HEK293 (cell line): ENCODE measurements around the gene C19orf47.

Experiments used
- EGR2 ChIP-seq: fragments of 450-650 bp; formaldehyde crosslinking; IDR thresholded peaks from 2 replicates; pipeline ENCODE4 v1.5.1; 2016; ENCODE audit warnings: low read depth, missing biosample characterization, missing genetic modification characterization
- GLI4 ChIP-seq: fragments of 450-650 bp; formaldehyde crosslinking; IDR thresholded peaks from 2 replicates; pipeline ENCODE4 v1.5.1; 2016; ENCODE audit warnings: missing biosample characterization, missing genetic modification characterization
- SETDB1 ChIP-seq: IDR thresholded peaks from one replicate; pipeline ENCODE4 v1.6.1; 2017; ENCODE audit warnings: mild to moderate bottlenecking, low read length, moderate library complexity, mixed read lengths; ENCODE audit not compliant: insufficient read length
- SP2 ChIP-seq: fragments of 450-650 bp; formaldehyde crosslinking; IDR thresholded peaks from 2 replicates; pipeline ENCODE4 v1.5.1; 2016; ENCODE audit warnings: missing biosample characterization, missing genetic modification characterization
- ZEB2 ChIP-seq: fragments of 450-650 bp; formaldehyde crosslinking; IDR thresholded peaks from 2 replicates; pipeline ENCODE4 v1.5.1; 2016; ENCODE audit warnings: missing biosample characterization, missing genetic modification characterization
- ZNF10 ChIP-seq: fragments of 450-650 bp; formaldehyde crosslinking; IDR thresholded peaks from 2 replicates; pipeline ENCODE4 v1.5.1; 2017; ENCODE audit warnings: missing biosample characterization, missing genetic modification characterization
- ZNF114 ChIP-seq: fragments of 450-650 bp; formaldehyde crosslinking; IDR thresholded peaks from 2 replicates; pipeline ENCODE4 v1.5.0; 2017; ENCODE audit warnings: missing biosample characterization, missing genetic modification characterization
- ZNF132 ChIP-seq: fragments of 450-650 bp; formaldehyde crosslinking; IDR thresholded peaks from 2 replicates; pipeline ENCODE4 v1.5.1; 2017; ENCODE audit warnings: missing biosample characterization, missing genetic modification characterization, borderline replicate concordance
- ZNF157 ChIP-seq: fragments of 450-650 bp; formaldehyde crosslinking; IDR thresholded peaks from 2 replicates; pipeline ENCODE4 v1.5.1; 2016; ENCODE audit warnings: missing biosample characterization, missing genetic modification characterization
- ZNF2 ChIP-seq: fragments of 450-650 bp; formaldehyde crosslinking; IDR thresholded peaks from 2 replicates; pipeline ENCODE4 v1.5.1; 2016; ENCODE audit warnings: missing biosample characterization, missing genetic modification characterization
- ZNF214 ChIP-seq: fragments of 450-650 bp; formaldehyde crosslinking; IDR thresholded peaks from 2 replicates; pipeline ENCODE4 v1.5.1; 2017; ENCODE audit warnings: missing biosample characterization, mild to moderate bottlenecking, missing genetic modification characterization, borderline replicate concordance
- ZNF248 ChIP-seq: fragments of 450-650 bp; formaldehyde crosslinking; IDR thresholded peaks from 2 replicates; pipeline ENCODE4 v1.5.1; 2017; ENCODE audit warnings: missing biosample characterization, missing genetic modification characterization
- ZNF391 ChIP-seq: fragments of 450-650 bp; formaldehyde crosslinking; IDR thresholded peaks from 2 replicates; pipeline ENCODE4 v1.5.1; 2016; ENCODE audit warnings: low read depth, missing biosample characterization, missing genetic modification characterization, borderline replicate concordance
- ZNF394 ChIP-seq: fragments of 450-650 bp; formaldehyde crosslinking; IDR thresholded peaks from 2 replicates; pipeline ENCODE4 v1.5.1; 2016; ENCODE audit warnings: missing biosample characterization, missing genetic modification characterization, mild to moderate bottlenecking, moderate library complexity, borderline replicate concordance
- ZNF561 ChIP-seq: fragments of 450-650 bp; IDR thresholded peaks from 2 replicates; pipeline ENCODE4 v1.5.1; 2018; ENCODE audit warnings: missing biosample characterization, missing genetic modification characterization, borderline replicate concordance
- ZNF585B ChIP-seq: fragments of 450-650 bp; formaldehyde crosslinking; IDR thresholded peaks from 2 replicates; pipeline ENCODE4 v1.5.1; 2016; ENCODE audit warnings: missing biosample characterization, missing genetic modification characterization
- ZNF785 ChIP-seq: fragments of 450-650 bp; formaldehyde crosslinking; IDR thresholded peaks from 2 replicates; pipeline ENCODE4 v1.5.1; 2016; ENCODE audit warnings: missing biosample characterization, missing genetic modification characterization
- ZNF837 ChIP-seq: fragments of 450-650 bp; formaldehyde crosslinking; IDR thresholded peaks from 2 replicates; pipeline ENCODE4 v1.5.1; 2016; ENCODE audit warnings: missing biosample characterization, missing genetic modification characterization
- ZSCAN23 ChIP-seq: fragments of 450-650 bp; formaldehyde crosslinking; IDR thresholded peaks from 2 replicates; pipeline ENCODE4 v1.5.1; 2016; ENCODE audit warnings: missing biosample characterization, missing genetic modification characterization
- TF ChIP-seq, protein P1 (sequence below): fragments of 450-650 bp; formaldehyde crosslinking; IDR thresholded peaks from 2 replicates; pipeline ENCODE4 v1.5.1; 2016; ENCODE audit warnings: missing biosample characterization, missing genetic modification characterization, borderline replicate concordance
- TF ChIP-seq, protein P2 (sequence below): fragments of 450-650 bp; formaldehyde crosslinking; IDR thresholded peaks from 2 replicates; pipeline ENCODE4 v1.5.1; 2016; ENCODE audit warnings: missing biosample characterization, missing genetic modification characterization
- TF ChIP-seq, protein P3 (sequence below): fragments of 450-650 bp; formaldehyde crosslinking; IDR thresholded peaks from 2 replicates; pipeline ENCODE4 v1.5.1; 2016; ENCODE audit warnings: missing biosample characterization, missing genetic modification characterization
- TF ChIP-seq, protein P4 (sequence below): IDR thresholded peaks from 2 replicates; pipeline ENCODE4 v1.6.1; 2011; ENCODE audit warnings: mild to moderate bottlenecking, low read depth, low read length, borderline replicate concordance
- TF ChIP-seq, protein P5 (sequence below): fragments of 450-650 bp; formaldehyde crosslinking; IDR thresholded peaks from 2 replicates; pipeline ENCODE4 v1.5.1; 2016; ENCODE audit warnings: missing biosample characterization, missing genetic modification characterization
- TF ChIP-seq, protein P6 (sequence below): fragments of 450-650 bp; formaldehyde crosslinking; IDR thresholded peaks from 2 replicates; pipeline ENCODE4 v1.5.1; 2016; ENCODE audit warnings: missing biosample characterization, missing genetic modification characterization

The C19orf47 gene

DNA sequence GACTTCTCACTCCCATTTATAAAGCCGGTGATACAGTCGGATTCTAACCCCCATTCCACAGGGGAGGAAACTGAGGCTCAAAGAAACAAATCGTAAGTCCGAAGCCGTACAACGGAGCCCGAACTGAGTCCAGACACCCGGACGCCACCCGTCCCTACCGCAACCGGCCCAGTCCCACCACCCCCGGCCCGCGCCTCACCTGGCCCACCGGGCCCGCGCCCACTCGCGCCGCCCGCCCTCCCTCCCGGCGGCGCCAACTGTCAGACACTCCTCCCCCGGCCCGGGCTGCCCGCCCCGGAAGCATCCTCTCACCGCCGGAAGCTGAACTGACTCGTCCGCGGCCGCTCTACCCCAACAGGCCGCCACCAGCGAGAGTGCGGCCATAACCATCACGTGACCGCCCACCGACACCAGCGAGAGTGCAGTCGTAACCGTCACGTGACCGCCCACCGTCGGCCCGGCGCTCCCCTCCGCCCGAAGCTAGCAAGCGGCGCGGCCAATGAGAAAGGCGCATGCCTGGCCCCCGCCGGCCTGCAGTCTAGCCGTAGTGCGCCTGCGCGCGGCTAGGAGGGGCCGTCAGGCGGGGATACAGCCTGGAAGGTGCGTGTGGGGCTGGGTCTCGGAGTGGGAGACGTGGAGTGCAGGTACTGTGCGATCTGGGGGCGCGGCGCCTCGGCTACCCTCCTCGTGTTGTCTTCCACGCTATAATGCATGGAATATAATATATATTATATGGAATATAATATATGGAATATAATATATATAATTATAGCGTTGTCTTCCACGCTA is at the start of gene C19orf47, which contains the start of gene PLD3 (continued):
- TF ChIP-seq, protein P1, sequence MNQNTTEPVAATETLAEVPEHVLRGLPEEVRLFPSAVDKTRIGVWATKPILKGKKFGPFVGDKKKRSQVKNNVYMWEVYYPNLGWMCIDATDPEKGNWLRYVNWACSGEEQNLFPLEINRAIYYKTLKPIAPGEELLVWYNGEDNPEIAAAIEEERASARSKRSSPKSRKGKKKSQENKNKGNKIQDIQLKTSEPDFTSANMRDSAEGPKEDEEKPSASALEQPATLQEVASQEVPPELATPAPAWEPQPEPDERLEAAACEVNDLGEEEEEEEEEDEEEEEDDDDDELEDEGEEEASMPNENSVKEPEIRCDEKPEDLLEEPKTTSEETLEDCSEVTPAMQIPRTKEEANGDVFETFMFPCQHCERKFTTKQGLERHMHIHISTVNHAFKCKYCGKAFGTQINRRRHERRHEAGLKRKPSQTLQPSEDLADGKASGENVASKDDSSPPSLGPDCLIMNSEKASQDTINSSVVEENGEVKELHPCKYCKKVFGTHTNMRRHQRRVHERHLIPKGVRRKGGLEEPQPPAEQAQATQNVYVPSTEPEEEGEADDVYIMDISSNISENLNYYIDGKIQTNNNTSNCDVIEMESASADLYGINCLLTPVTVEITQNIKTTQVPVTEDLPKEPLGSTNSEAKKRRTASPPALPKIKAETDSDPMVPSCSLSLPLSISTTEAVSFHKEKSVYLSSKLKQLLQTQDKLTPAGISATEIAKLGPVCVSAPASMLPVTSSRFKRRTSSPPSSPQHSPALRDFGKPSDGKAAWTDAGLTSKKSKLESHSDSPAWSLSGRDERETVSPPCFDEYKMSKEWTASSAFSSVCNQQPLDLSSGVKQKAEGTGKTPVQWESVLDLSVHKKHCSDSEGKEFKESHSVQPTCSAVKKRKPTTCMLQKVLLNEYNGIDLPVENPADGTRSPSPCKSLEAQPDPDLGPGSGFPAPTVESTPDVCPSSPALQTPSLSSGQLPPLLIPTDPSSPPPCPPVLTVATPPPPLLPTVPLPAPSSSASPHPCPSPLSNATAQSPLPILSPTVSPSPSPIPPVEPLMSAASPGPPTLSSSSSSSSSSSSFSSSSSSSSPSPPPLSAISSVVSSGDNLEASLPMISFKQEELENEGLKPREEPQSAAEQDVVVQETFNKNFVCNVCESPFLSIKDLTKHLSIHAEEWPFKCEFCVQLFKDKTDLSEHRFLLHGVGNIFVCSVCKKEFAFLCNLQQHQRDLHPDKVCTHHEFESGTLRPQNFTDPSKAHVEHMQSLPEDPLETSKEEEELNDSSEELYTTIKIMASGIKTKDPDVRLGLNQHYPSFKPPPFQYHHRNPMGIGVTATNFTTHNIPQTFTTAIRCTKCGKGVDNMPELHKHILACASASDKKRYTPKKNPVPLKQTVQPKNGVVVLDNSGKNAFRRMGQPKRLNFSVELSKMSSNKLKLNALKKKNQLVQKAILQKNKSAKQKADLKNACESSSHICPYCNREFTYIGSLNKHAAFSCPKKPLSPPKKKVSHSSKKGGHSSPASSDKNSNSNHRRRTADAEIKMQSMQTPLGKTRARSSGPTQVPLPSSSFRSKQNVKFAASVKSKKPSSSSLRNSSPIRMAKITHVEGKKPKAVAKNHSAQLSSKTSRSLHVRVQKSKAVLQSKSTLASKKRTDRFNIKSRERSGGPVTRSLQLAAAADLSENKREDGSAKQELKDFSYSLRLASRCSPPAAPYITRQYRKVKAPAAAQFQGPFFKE (tag by site-specific recombination) = no peak
- no peak for TF ChIP-seq GLI4 (tag by site-specific recombination)
- TF ChIP-seq SETDB1 = no peak
- TF ChIP-seq ZEB2 = peak; percentile 99
- TF ChIP-seq, protein P2, sequence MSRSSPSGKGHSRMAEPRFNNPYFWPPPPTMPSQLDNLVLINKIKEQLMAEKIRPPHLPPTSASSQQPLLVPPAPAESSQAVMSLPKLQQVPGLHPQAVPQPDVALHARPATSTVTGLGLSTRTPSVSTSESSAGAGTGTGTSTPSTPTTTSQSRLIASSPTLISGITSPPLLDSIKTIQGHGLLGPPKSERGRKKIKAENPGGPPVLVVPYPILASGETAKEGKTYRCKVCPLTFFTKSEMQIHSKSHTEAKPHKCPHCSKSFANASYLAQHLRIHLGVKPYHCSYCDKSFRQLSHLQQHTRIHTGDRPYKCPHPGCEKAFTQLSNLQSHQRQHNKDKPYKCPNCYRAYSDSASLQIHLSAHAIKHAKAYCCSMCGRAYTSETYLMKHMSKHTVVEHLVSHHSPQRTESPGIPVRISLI (tag by site-specific recombination) = no peak
- TF ChIP-seq, protein P3, sequence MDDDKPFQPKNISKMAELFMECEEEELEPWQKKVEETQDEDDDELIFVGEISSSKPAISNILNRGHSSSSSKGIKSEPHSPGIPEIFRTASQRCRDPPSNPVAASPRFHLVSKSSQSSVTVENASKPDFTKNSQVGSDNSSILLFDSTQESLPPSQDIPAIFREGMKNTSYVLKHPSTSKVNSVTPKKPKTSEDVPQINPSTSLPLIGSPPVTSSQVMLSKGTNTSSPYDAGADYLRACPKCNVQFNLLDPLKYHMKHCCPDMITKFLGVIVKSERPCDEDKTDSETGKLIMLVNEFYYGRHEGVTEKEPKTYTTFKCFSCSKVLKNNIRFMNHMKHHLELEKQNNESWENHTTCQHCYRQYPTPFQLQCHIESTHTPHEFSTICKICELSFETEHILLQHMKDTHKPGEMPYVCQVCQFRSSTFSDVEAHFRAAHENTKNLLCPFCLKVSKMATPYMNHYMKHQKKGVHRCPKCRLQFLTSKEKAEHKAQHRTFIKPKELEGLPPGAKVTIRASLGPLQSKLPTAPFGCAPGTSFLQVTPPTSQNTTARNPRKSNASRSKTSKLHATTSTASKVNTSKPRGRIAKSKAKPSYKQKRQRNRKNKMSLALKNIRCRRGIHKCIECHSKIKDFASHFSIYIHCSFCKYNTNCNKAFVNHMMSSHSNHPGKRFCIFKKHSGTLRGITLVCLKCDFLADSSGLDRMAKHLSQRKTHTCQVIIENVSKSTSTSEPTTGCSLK = no peak
- no peak for TF ChIP-seq ZNF248 (tag by site-specific recombination)
- TF ChIP-seq ZNF2 = no peak; the same call in 1 of the 2 replicates
- no peak for TF ChIP-seq ZNF214 (tag by site-specific recombination)
- TF ChIP-seq ZNF157 (tag by site-specific recombination) = no peak
- TF ChIP-seq, protein P4, sequence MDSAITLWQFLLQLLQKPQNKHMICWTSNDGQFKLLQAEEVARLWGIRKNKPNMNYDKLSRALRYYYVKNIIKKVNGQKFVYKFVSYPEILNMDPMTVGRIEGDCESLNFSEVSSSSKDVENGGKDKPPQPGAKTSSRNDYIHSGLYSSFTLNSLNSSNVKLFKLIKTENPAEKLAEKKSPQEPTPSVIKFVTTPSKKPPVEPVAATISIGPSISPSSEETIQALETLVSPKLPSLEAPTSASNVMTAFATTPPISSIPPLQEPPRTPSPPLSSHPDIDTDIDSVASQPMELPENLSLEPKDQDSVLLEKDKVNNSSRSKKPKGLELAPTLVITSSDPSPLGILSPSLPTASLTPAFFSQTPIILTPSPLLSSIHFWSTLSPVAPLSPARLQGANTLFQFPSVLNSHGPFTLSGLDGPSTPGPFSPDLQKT = no peak
- TF ChIP-seq ZNF132 (tag by site-specific recombination) = no peak
- no peak for TF ChIP-seq ZNF837
- TF ChIP-seq ZNF785 (tag by site-specific recombination) = peak; percentile 91
- no peak for TF ChIP-seq ZNF114 (tag by site-specific recombination)
- peak; percentile 91 for TF ChIP-seq EGR2 (tag by site-specific recombination)
- peak; percentile 12; the same call in 1 of the 2 replicates for TF ChIP-seq ZNF10
- no peak for TF ChIP-seq ZNF394 (tag by site-specific recombination)
- no peak; the same call in 1 of the 2 replicates for TF ChIP-seq ZSCAN23
- peak; percentile 99 for TF ChIP-seq SP2 (tag by site-specific recombination)
- TF ChIP-seq ZNF561 = peak; percentile 93
- peak; percentile 56; the same call in 1 of the 2 replicates for TF ChIP-seq ZNF391 (tag by site-specific recombination)
- TF ChIP-seq, protein P5, sequence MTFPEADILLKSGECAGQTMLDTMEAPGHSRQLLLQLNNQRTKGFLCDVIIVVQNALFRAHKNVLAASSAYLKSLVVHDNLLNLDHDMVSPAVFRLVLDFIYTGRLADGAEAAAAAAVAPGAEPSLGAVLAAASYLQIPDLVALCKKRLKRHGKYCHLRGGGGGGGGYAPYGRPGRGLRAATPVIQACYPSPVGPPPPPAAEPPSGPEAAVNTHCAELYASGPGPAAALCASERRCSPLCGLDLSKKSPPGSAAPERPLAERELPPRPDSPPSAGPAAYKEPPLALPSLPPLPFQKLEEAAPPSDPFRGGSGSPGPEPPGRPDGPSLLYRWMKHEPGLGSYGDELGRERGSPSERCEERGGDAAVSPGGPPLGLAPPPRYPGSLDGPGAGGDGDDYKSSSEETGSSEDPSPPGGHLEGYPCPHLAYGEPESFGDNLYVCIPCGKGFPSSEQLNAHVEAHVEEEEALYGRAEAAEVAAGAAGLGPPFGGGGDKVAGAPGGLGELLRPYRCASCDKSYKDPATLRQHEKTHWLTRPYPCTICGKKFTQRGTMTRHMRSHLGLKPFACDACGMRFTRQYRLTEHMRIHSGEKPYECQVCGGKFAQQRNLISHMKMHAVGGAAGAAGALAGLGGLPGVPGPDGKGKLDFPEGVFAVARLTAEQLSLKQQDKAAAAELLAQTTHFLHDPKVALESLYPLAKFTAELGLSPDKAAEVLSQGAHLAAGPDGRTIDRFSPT (tag by site-specific recombination) = no peak; the same call in 1 of the 2 replicates
- TF ChIP-seq, protein P6, sequence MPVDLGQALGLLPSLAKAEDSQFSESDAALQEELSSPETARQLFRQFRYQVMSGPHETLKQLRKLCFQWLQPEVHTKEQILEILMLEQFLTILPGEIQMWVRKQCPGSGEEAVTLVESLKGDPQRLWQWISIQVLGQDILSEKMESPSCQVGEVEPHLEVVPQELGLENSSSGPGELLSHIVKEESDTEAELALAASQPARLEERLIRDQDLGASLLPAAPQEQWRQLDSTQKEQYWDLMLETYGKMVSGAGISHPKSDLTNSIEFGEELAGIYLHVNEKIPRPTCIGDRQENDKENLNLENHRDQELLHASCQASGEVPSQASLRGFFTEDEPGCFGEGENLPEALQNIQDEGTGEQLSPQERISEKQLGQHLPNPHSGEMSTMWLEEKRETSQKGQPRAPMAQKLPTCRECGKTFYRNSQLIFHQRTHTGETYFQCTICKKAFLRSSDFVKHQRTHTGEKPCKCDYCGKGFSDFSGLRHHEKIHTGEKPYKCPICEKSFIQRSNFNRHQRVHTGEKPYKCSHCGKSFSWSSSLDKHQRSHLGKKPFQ (tag by site-specific recombination) = peak; percentile 78; the same call in 1 of the 2 replicates
- TF ChIP-seq ZNF585B (tag by site-specific recombination) = no peak; the same call in 1 of the 2 replicates
